Measurements from ENCODE around the gene PDCD2L. TPM values are rescaled to one million over a fixed set of nuclear protein-coding genes. Genes with fewer than 3 reads are reported as not detected.

Gene PDCD2L
- total RNA-seq, 4 donors from 2014 or later, result 8.6 to 14.8 (median 12.5) TPM

DNA sequence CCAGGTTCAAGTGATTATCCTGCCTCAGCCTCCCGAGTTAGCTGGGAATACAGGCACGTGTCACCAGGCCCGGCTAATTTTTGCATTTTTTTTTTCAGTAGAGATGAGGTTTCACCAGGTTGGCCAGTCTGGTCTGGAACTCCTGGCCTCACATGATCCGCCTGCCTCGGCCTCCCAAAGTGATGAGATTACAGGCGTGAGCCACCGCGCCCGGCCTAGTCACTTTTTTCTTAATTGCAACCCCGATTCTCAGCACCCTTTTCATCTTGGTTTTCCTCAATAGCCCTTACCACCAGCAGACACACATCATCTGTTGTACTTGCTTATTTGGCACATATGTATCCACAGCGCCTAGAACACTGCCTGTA, 39.8 kb upstream of the PDCD2L start:
- peak overlapping the region; percentile 87 to 100 (median 94) for H3K4me3 ChIP-seq
- intact Hi-C loops (cut with DNase I), result no loop called here
- no peak for DNase-seq (ENCODE audit: extremely low spot score)
- no peak for TF ChIP-seq POLR2AphosphoS5 (IDR thresholded peaks at IDR 0.05)
- WGBS, result 70% methylated on average over 11 of the region's 11 CpGs
- H3K9me3 ChIP-seq, result no peaks in the 10 kb centered on the region
- peaks cover 18 to 32% (median 28%) of the 10 kb centered on the region in 4 donors for H3K36me3 ChIP-seq
- peaks cover 27 to 47% (median 42%) of the 10 kb centered on the region in 4 donors for H3K4me1 ChIP-seq
- no peaks in the 10 kb centered on the region for H3K27me3 ChIP-seq
- H3K27ac ChIP-seq (replicated peaks in 1 of 4), result peak overlapping the region; percentile 86 to 93 (median 88)

- intact Hi-C loops (cut with DNase I), result no loop called here
- no peak for DNase-seq (ENCODE audit: extremely low spot score)
- H3K27me3 ChIP-seq, result no peaks in the 10 kb centered on the region
- H3K9me3 ChIP-seq, result no peaks in the 10 kb centered on the region
- 2% methylated on average over 11 of the region's 67 CpGs for WGBS
- peaks cover 32 to 43% (median 39%) of the 10 kb centered on the region in 4 donors for H3K4me1 ChIP-seq
- TF ChIP-seq, protein P1, sequence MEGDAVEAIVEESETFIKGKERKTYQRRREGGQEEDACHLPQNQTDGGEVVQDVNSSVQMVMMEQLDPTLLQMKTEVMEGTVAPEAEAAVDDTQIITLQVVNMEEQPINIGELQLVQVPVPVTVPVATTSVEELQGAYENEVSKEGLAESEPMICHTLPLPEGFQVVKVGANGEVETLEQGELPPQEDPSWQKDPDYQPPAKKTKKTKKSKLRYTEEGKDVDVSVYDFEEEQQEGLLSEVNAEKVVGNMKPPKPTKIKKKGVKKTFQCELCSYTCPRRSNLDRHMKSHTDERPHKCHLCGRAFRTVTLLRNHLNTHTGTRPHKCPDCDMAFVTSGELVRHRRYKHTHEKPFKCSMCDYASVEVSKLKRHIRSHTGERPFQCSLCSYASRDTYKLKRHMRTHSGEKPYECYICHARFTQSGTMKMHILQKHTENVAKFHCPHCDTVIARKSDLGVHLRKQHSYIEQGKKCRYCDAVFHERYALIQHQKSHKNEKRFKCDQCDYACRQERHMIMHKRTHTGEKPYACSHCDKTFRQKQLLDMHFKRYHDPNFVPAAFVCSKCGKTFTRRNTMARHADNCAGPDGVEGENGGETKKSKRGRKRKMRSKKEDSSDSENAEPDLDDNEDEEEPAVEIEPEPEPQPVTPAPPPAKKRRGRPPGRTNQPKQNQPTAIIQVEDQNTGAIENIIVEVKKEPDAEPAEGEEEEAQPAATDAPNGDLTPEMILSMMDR (IDR thresholded peaks at IDR 0.05), result no peak
- TF ChIP-seq EP300 (IDR thresholded peaks at IDR 0.05) (no peak), POLR2A (IDR thresholded peaks at IDR 0.05; ENCODE audit: low read depth) (no peak), POLR2AphosphoS5 (IDR thresholded peaks at IDR 0.05) (peak; percentile 18 to 70)
- peak within 1 kb of the TSS; percentile 87 to 100 (median 94) for H3K4me3 ChIP-seq
- peak within 1 kb of the TSS; percentile 86 to 93 (median 88) for H3K27ac ChIP-seq (replicated peaks in 1 of 4)
- H3K36me3 ChIP-seq, result peaks cover 23 to 37% (median 33%) of the 10 kb centered on the region in 4 donors
These were observed 39.3 kb upstream of the PDCD2L start, which contains the start of gene GPI for GRCh38 chr19:34364830-34365462. Gene GPI, plus strand, starts transcription at chr19:34365196. Its CDS starts 71 bp downstream, at chr19:34365267.

GRCh38 chr19:34365463-34366401, 38.5 kb upstream of the PDCD2L start:
- Histone ChIP-seq H3K9me3 (no peaks in the 10 kb centered on the region), H3K4me3 (peak overlapping the region; percentile 87 to 100 (median 94)), H3K4me1 (peaks cover 38 to 45% (median 40%) of the 10 kb centered on the region in 4 donors), H3K36me3 (peaks cover 30 to 45% (median 39%) of the 10 kb centered on the region in 4 donors), H3K27me3 (no peaks in the 10 kb centered on the region), H3K27ac (replicated peaks in 1 of 4) (peak overlapping the region; percentile 86 to 93 (median 88))
- intact Hi-C loops (cut with DNase I), result no loop called here
- TF ChIP-seq POLR2A (IDR thresholded peaks at IDR 0.05; ENCODE audit: low read depth), result no peak
- TF ChIP-seq POLR2AphosphoS5 (IDR thresholded peaks at IDR 0.05), result peak in 1 of 2 donors; percentile 17
- WGBS, result 2% methylated on average over 20 of the region's 45 CpGs
- DNase-seq (ENCODE audit: extremely low spot score), result no peak

DNA sequence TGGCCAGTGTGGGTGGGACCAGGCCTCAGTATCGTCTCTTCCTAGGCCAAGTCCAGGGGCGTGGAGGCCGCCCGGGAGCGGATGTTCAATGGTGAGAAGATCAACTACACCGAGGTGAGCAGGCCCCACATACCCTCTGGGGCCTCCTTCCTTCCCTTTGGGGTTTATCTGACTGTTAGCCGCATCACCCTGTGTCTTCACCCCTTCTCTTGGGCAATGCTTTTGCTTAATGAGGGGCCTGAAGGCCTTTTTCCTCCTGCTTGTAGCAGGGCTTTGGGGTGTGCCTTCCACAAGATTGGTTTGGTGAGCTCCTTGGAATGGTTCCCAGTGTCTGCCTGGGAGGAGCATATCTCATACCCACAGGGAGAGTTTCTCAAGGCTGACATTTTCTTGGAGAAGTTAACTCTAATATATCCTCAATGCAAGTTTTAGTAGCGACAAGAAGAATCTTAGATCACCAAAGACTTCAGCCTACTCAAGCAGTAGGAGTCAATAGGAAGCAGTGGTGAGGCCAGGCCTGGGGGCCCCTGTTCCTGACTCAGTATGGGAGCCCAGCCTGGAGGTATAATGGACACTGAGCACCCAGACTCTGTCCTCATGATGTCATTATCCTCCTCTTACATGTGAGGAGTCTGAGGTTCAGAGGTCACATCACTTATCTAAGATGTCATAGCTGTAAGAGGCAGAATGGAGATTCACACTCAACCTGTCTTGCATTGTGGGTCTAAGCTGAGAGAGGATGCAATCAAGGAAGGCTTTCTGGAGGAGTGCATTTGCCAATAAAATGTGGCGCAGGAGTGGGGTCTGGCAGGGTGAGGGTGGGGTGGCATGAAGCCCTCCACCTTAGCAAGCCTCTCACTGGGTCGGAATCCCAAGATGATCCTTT, 37.2 kb upstream of the PDCD2L start:
- Histone ChIP-seq H3K4me3 (peak overlapping the region; percentile 87 to 100 (median 94)), H3K27me3 (no peaks in the 10 kb centered on the region), H3K9me3 (no peaks in the 10 kb centered on the region), H3K4me1 (peaks cover 38 to 51% (median 45%) of the 10 kb centered on the region in 4 donors), H3K36me3 (peaks cover 34 to 57% (median 52%) of the 10 kb centered on the region in 4 donors), H3K27ac (replicated peaks in 1 of 4) (peak overlapping the region in 2 of 4 donors; percentile 89 to 93)
- no peak for DNase-seq (ENCODE audit: extremely low spot score)
- intact Hi-C loops (cut with DNase I), result no loop called here
- TF ChIP-seq EP300 (IDR thresholded peaks at IDR 0.05) (no peak), POLR2A (IDR thresholded peaks at IDR 0.05; ENCODE audit: low read depth) (no peak), POLR2AphosphoS5 (IDR thresholded peaks at IDR 0.05) (no peak)
- TF ChIP-seq, protein P1 (IDR thresholded peaks at IDR 0.05), result no peak
- WGBS, result 72% methylated on average over 8 of the region's 10 CpGs

GRCh38 chr19:34367624-34367957, 36.6 kb upstream of the PDCD2L start:
- H3K4me3 ChIP-seq, result no peak overlapping the region
- peaks cover 34 to 63% (median 58%) of the 10 kb centered on the region in 4 donors for H3K36me3 ChIP-seq
- intact Hi-C loops (cut with DNase I), result no loop called here
- H3K9me3 ChIP-seq, result no peaks in the 10 kb centered on the region
- WGBS, result 85% methylated on average over 8 of the region's 8 CpGs
- H3K27ac ChIP-seq (replicated peaks in 1 of 4), result no peak overlapping the region
- DNase-seq (ENCODE audit: extremely low spot score), result no peak
- no peaks in the 10 kb centered on the region for H3K27me3 ChIP-seq
- H3K4me1 ChIP-seq, result peaks cover 38 to 57% (median 45%) of the 10 kb centered on the region in 4 donors
- TF ChIP-seq EP300 (IDR thresholded peaks at IDR 0.05), result no peak
- TF ChIP-seq POLR2AphosphoS5 (IDR thresholded peaks at IDR 0.05), result no peak
- no peak for TF ChIP-seq POLR2A (IDR thresholded peaks at IDR 0.05; ENCODE audit: low read depth)

Measured in esophagus muscularis mucosa (tissue), 4 donors.